GM23338 (cell line): ENCODE data around the gene DIP2B.

ENCODE experiments used
- CTCF ChIP-seq, 2 experiments: fragments of 200-600 bp in 1 of 2; sonication (generic) in 1 of 2; conservative IDR thresholded peaks; 2 replicates each; pipeline versions ENCODE4 v1.5.1 to v1.6.1; 2016 to 2017; ENCODE audit warnings: antibody characterized with exemption in 2 of 2, low read depth in 2 of 2, mild to moderate bottlenecking in 2 of 2, moderate library complexity in 1 of 2
- EZH2 ChIP-seq: fragments of 200-600 bp; sonication (generic); IDR thresholded peaks from one replicate; pipeline ENCODE4 v1.8.0; 2017; ENCODE audit warnings: antibody characterized with exemption, mild to moderate bottlenecking, low read depth; ENCODE audit not compliant: unreplicated experiment

DNA sequence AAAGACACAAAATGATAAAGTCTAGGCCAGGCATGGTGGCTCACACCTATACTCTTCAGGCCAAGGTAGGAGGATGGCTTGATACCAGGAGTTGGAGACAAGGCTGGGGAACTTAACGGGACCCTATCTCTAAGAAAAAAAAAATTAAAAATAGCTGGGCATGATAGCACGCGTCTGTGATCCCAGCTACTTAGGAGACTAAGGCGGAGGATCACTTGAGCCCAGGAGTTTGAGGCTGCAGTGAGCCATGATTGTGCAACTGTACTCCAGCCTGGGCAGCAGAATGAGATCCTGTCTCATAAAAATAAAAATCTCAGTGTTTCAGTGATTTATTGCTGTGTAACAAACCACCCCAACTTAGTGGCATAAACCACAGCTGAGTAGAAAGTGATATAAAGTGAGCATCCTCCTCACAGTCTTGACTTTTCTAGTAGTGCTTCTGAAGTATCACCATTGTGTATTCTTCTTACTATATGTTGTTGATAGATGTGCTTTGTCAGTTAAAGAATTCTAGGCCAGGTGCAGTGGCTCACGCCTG is 248.5 kb downstream of the DIP2B start:
- no peak for TF ChIP-seq CTCF (conservative IDR thresholded peaks at IDR 0.05; ENCODE audit: low read depth in 2 of 2)
- no peak for TF ChIP-seq EZH2
